IMR-90 (cell line): ENCODE measurements around the gene BTC. TPM values are rescaled to one million over a fixed set of nuclear protein-coding genes. Genes with fewer than 3 reads are reported as not detected.

Experiments used
- ATAC-seq: fragments of 200-7000 bp; cut with Tn5 transposase; 2 replicates; pipeline ENCODE4 v1.9.1; 2020; ENCODE audit warnings: low read depth, mild to moderate bottlenecking, moderate library complexity
- BruUV-seq: library from RNA; stranded (reverse); fragments of 400-500 nt; replicated peaks from 2 replicates; lab custom pipeline; 2021; lab: Mats Ljungman, UMichigan
- CTCF ChIA-PET: fragments of 300-600 bp; formaldehyde crosslinking; extraction: SDS; loops from one replicate; lab custom pipeline; 2021; ENCODE audit warnings: antibody characterized with exemption; lab: Yijun Ruan, JAX
- POLR2A ChIA-PET: fragments of 300-600 bp; sonication (Branson Sonifier 250); formaldehyde crosslinking; loops from one replicate; lab custom pipeline; 2022; ENCODE audit warnings: antibody characterized with exemption; ENCODE audit not compliant: unreplicated experiment; lab: Charles Lee
- DNase-seq: peaks from one replicate; pipeline ENCODE4 v3.0.0; 2013
- H2AFZ ChIP-seq: replicated peaks from 2 replicates; pipeline ENCODE3; 2013; ENCODE audit warnings: low read length, mild to moderate bottlenecking; ENCODE audit not compliant: poor library complexity
- H2AK5ac ChIP-seq: 2 replicates; pipeline ENCODE4 v1.6.1; 2013; ENCODE audit warnings: low read depth, low read length, inconsistent platforms
- H2AK9ac ChIP-seq: replicated peaks from 2 replicates; pipeline ENCODE3; 2013; ENCODE audit warnings: mild to moderate bottlenecking, low read depth, low read length, moderate library complexity; ENCODE audit not compliant: poor library complexity
- H2BK120ac ChIP-seq: 2 replicates; pipeline ENCODE4 v1.6.1; 2013; ENCODE audit warnings: low read depth, low read length, inconsistent platforms
- H2BK15ac ChIP-seq: 3 replicates; pipeline ENCODE4 v1.6.1; 2013; ENCODE audit warnings: low read depth, low read length, inconsistent platforms
- H2BK20ac ChIP-seq: 2 replicates; pipeline ENCODE4 v1.6.1; 2013; ENCODE audit warnings: low read depth, mild to moderate bottlenecking, inconsistent platforms, low read length, moderate library complexity
- H2BK5ac ChIP-seq: 2 replicates; pipeline ENCODE4 v1.6.1; 2013; ENCODE audit warnings: mild to moderate bottlenecking, low read depth, low read length, inconsistent platforms; ENCODE audit not compliant: poor library complexity, severe bottlenecking
- H3K14ac ChIP-seq: replicated peaks from 2 replicates; pipeline ENCODE4 v1.6.1; 2013; ENCODE audit warnings: low read depth, low read length, inconsistent platforms
- H3K18ac ChIP-seq: 2 replicates; pipeline ENCODE4 v1.6.1; 2013; ENCODE audit warnings: low read depth, low read length, control low read depth
- H3K23ac ChIP-seq: 2 replicates; pipeline ENCODE4 v1.6.1; 2013; ENCODE audit warnings: low read depth, low read length, inconsistent platforms
- H3K27ac ChIP-seq: 2 replicates; pipeline ENCODE4 v1.5.1; 2013; ENCODE audit warnings: mild to moderate bottlenecking, control low read depth, low read length; ENCODE audit not compliant: insufficient read depth
- H3K27me3 ChIP-seq: 2 replicates; pipeline ENCODE4 v1.6.1; 2013; ENCODE audit warnings: low read length; ENCODE audit not compliant: control insufficient read depth, insufficient read depth
- H3K36me3 ChIP-seq: 2 replicates; pipeline ENCODE4 v1.6.1; 2013; ENCODE audit warnings: low read length, mixed read lengths; ENCODE audit not compliant: control insufficient read depth, insufficient read depth
- H3K4ac ChIP-seq: 2 replicates; pipeline ENCODE4 v1.6.1; 2013; ENCODE audit warnings: low read depth, low read length, inconsistent platforms
- H3K4me1 ChIP-seq: 2 replicates; pipeline ENCODE4 v1.6.1; 2013; ENCODE audit warnings: low read length, mixed read lengths; ENCODE audit not compliant: control insufficient read depth, insufficient read depth
- H3K4me2 ChIP-seq: 2 replicates; pipeline ENCODE4 v1.6.1; 2013; ENCODE audit warnings: low read depth, mild to moderate bottlenecking, control low read depth, low read length, moderate library complexity
- H3K4me3 ChIP-seq: 2 replicates; pipeline ENCODE4 v1.5.1; 2013; ENCODE audit warnings: low read depth, mild to moderate bottlenecking, control low read depth, low read length, moderate library complexity; ENCODE audit not compliant: insufficient read depth
- H3K56ac ChIP-seq: 2 replicates; pipeline ENCODE4 v1.6.1; 2013; ENCODE audit warnings: low read length, inconsistent platforms; ENCODE audit not compliant: insufficient read depth; ENCODE audit errors: extremely low read depth
- H3K79me1 ChIP-seq, 2 experiments: 2 replicates each; pipeline ENCODE4 v1.6.1; 2013; ENCODE audit warnings: low read length in 2 of 2, inconsistent platforms in 1 of 2, low read depth in 1 of 2
- H3K9ac ChIP-seq: 2 replicates; pipeline ENCODE4 v1.6.1; 2013; ENCODE audit warnings: low read depth, low read length, control low read depth
- H3K9me1 ChIP-seq: 2 replicates; pipeline ENCODE4 v1.6.1; 2013; ENCODE audit warnings: low read length, inconsistent platforms; ENCODE audit not compliant: insufficient read depth
- H3K9me3 ChIP-seq: 2 replicates; pipeline ENCODE4 v1.6.1; 2013; ENCODE audit warnings: low read length; ENCODE audit not compliant: control insufficient read depth, insufficient read depth
- H4K20me1 ChIP-seq: 2 replicates; pipeline ENCODE4 v1.6.1; 2013; ENCODE audit warnings: low read length, inconsistent platforms; ENCODE audit not compliant: insufficient read depth
- H4K5ac ChIP-seq: 2 replicates; pipeline ENCODE4 v1.6.1; 2013; ENCODE audit warnings: mild to moderate bottlenecking, low read depth, low read length, control low read depth
- H4K8ac ChIP-seq, 2 experiments: 2 replicates each; pipeline ENCODE4 v1.6.1; 2013; ENCODE audit warnings: low read depth in 2 of 2, low read length in 2 of 2, control low read depth in 1 of 2, inconsistent platforms in 1 of 2
- H4K91ac ChIP-seq: 2 replicates; pipeline ENCODE4 v1.6.1; 2013; ENCODE audit warnings: low read depth, low read length, inconsistent platforms; ENCODE audit not compliant: insufficient read depth
- BHLHE40 ChIP-seq: fragments of 150-350 bp; IDR thresholded peaks from 2 replicates; pipeline ENCODE4 v1.6.1; 2016; ENCODE audit warnings: mild to moderate bottlenecking, low read depth, low read length
- CHD1 ChIP-seq: IDR thresholded peaks from 2 replicates; pipeline ENCODE4 v1.6.1; 2012; ENCODE audit warnings: low read depth, low read length, improper control_type of control experiment
- CTCF ChIP-seq: conservative IDR thresholded peaks from 2 replicates; pipeline ENCODE4 v1.5.1; 2012; ENCODE audit warnings: mild to moderate bottlenecking, low read depth, low read length, improper control_type of control experiment
- ELK1 ChIP-seq: fragments of 150-350 bp; IDR thresholded peaks from 2 replicates; pipeline ENCODE4 v1.6.1; 2016; ENCODE audit warnings: low read depth, mild to moderate bottlenecking, low read length, moderate library complexity, borderline replicate concordance
- FOS ChIP-seq: fragments of 150-350 bp; IDR thresholded peaks from 2 replicates; pipeline ENCODE4 v1.6.1; 2016; ENCODE audit warnings: low read depth, low read length
- MAFK ChIP-seq: IDR thresholded peaks from 2 replicates; pipeline ENCODE4 v1.6.1; 2012; ENCODE audit warnings: low read depth, low read length, improper control_type of control experiment
- MAZ ChIP-seq: IDR thresholded peaks from 2 replicates; pipeline ENCODE4 v1.6.1; 2012; ENCODE audit warnings: low read depth, mild to moderate bottlenecking, low read length, improper control_type of control experiment, moderate library complexity, borderline replicate concordance
- MXI1 ChIP-seq: IDR thresholded peaks from 2 replicates; pipeline ENCODE4 v1.6.1; 2012; ENCODE audit warnings: low read depth, mild to moderate bottlenecking, low read length, moderate library complexity, borderline replicate concordance
- NFE2L2 ChIP-seq: fragments of 150-350 bp; IDR thresholded peaks from 2 replicates; pipeline ENCODE4 v1.6.1; 2016; ENCODE audit warnings: low read depth, mild to moderate bottlenecking, low read length
- POLR2A ChIP-seq: IDR thresholded peaks from 2 replicates; pipeline ENCODE4 v1.6.1; 2012; ENCODE audit warnings: mild to moderate bottlenecking, low read depth, low read length
- RAD21 ChIP-seq: IDR thresholded peaks from 2 replicates; pipeline ENCODE4 v1.6.1; 2012; ENCODE audit warnings: low read length, improper control_type of control experiment
- RCOR1 ChIP-seq: IDR thresholded peaks from 2 replicates; pipeline ENCODE4 v1.6.1; 2012; ENCODE audit warnings: mild to moderate bottlenecking, low read length, improper control_type of control experiment; ENCODE audit not compliant: insufficient replicate concordance
- RFX5 ChIP-seq: IDR thresholded peaks from 2 replicates; pipeline ENCODE4 v1.8.0; 2012; ENCODE audit warnings: low read depth, mild to moderate bottlenecking, low read length, moderate library complexity
- SMC3 ChIP-seq: fragments of 150-350 bp; IDR thresholded peaks from 2 replicates; pipeline ENCODE4 v1.6.1; 2016; ENCODE audit warnings: low read depth, mild to moderate bottlenecking, antibody characterized with exemption, low read length, moderate library complexity
- WGBS, 2 experiments: methylation state at CpG; one replicate each; pipeline versions ENCODE4 v1.1.5 to v1.1.7; 2013; ENCODE audit warnings: missing lambda C conversion rate in 2 of 2; ENCODE audit not compliant: insufficient read length in 1 of 2; ENCODE audit errors: extremely low coverage in 2 of 2; 5-methylcytosine and 5-hydroxymethylcytosine counted together
- dilution Hi-C: fragments of 300-500 bp; cut with HindIII; formaldehyde crosslinking; loops from one replicate; pipeline ENCODE4 v1.14.3; 2018; ENCODE audit warnings: low sequenced_read_pairs; ENCODE audit not compliant: unreplicated experiment
- in situ Hi-C: fragments of 300-500 bp; cut with MboI; formaldehyde crosslinking; loops from 3 replicates; pipeline ENCODE4 v1.14.3; 2019; ENCODE audit warnings: low sequenced_read_pairs, inconsistent platforms, mixed read lengths
- intact Hi-C: fragments of 100-400 bp; cut with micrococcal nuclease; formaldehyde crosslinking; loops from 2 replicates; pipeline ENCODE4 v1.10.0; 2022
- polyA plus RNA-seq, 3 experiments: library from polyadenylated mRNA; depleted of rRNA; stranded (reverse); fragments of >200 nt; gene quantifications; 2 replicates each; pipeline ENCODE4 v1.2.3, GENCODE V29; 2012; ENCODE audit warnings: low replicate concordance in 1 of 3
- total RNA-seq: library from RNA; depleted of rRNA; stranded (reverse); fragments of >200 nt; gene quantifications from 2 replicates; pipeline ENCODE4 v1.2.3, GENCODE V29; 2012
- TF ChIP-seq, protein P1 (sequence below): fragments of 150-350 bp; IDR thresholded peaks from 2 replicates; pipeline ENCODE4 v1.6.1; 2017; ENCODE audit warnings: mild to moderate bottlenecking, antibody characterized with exemption, low read length, low read depth

BTC gene
- total and polyA plus RNA-seq, 2 of the 4 experiments (the other 2 are of a cell fraction), result not detected

GRCh38 chr4:74716436-74716765, 77.9 kb downstream of the BTC start:
- H2AFZ ChIP-seq, result no peak overlapping the region
- in situ Hi-C loops (no loop called here), intact Hi-C loops (no loop called here), dilution Hi-C loops (no loop called here)
- no peaks in the 10 kb centered on the region for H3K9me3 ChIP-seq
- no peak overlapping the region for H2BK20ac ChIP-seq
- no peak overlapping the region for H2BK15ac ChIP-seq
- ChIA-PET POLR2A (no interaction called here), CTCF (no interaction called here)
- no peak overlapping the region for H3K4me3 ChIP-seq
- no peak overlapping the region for H2BK5ac ChIP-seq
- no peak overlapping the region for H3K18ac ChIP-seq
- H3K56ac ChIP-seq, result no peak overlapping the region
- TF ChIP-seq FOS (no peak), MAZ (no peak), SMC3 (no peak), RAD21 (no peak), MXI1 (no peak), POLR2A (no peak), MAFK (no peak), NFE2L2 (no peak), BHLHE40 (no peak), ELK1 (no peak), RFX5 (no peak), CHD1 (no peak), RCOR1 (no peak), CTCF (no peak)
- TF ChIP-seq, protein P1, sequence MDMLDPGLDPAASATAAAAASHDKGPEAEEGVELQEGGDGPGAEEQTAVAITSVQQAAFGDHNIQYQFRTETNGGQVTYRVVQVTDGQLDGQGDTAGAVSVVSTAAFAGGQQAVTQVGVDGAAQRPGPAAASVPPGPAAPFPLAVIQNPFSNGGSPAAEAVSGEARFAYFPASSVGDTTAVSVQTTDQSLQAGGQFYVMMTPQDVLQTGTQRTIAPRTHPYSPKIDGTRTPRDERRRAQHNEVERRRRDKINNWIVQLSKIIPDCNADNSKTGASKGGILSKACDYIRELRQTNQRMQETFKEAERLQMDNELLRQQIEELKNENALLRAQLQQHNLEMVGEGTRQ, result no peak
- H3K23ac ChIP-seq, result no peak overlapping the region
- no TSS peak for BruUV-seq
- H3K36me3 ChIP-seq, result no peaks in the 10 kb centered on the region
- H2AK9ac ChIP-seq, result no peak overlapping the region
- H4K8ac ChIP-seq, result no peak overlapping the region
- H3K4me2 ChIP-seq, result no peak overlapping the region
- no peak overlapping the region for H2BK120ac ChIP-seq
- H3K27ac ChIP-seq, result no peak overlapping the region
- H3K4me1 ChIP-seq, result no peaks in the 10 kb centered on the region
- no peak overlapping the region for H3K9ac ChIP-seq
- no peak overlapping the region for H3K4ac ChIP-seq
- no peak overlapping the region for H3K14ac ChIP-seq
- no peaks in the 10 kb centered on the region for H3K27me3 ChIP-seq
- WGBS, 2 experiments, result no CpG with 5 or more reads among the region's 1 CpG
- H3K79me1 ChIP-seq, result no peaks in the 10 kb centered on the region
- no peak for ATAC-seq
- no peak overlapping the region for H4K91ac ChIP-seq
- no peaks in the 10 kb centered on the region for H3K9me1 ChIP-seq
- DNase-seq, result no peak
- H4K20me1 ChIP-seq, result no peaks in the 10 kb centered on the region
- no peak overlapping the region for H4K5ac ChIP-seq
- H2AK5ac ChIP-seq, result no peak overlapping the region
